Skin epidermis (tissue), 12 donors: Measurements from ENCODE around the gene HOXC12.
A peak's percentile ranks its signal among the peaks of the same experiment; 100 is the strongest.

ENCODE experiments used
- H3K27ac ChIP-seq, 21 experiments: fragments of 200-600 bp; sonication (generic) in 11 of 21; one replicate each; pipeline ENCODE4 v1.5.0; 2020; ENCODE audit warnings: mild to moderate bottlenecking in 3 of 21, inconsistent platforms in 2 of 21, moderate library complexity in 2 of 21
- H3K4me3 ChIP-seq, 7 experiments: fragments of 200-600 bp; sonication (generic) in 2 of 7; one replicate each; pipeline ENCODE4 v1.5.0; 2020; ENCODE audit warnings: inconsistent platforms in 2 of 7, mild to moderate bottlenecking in 2 of 7, moderate library complexity in 1 of 7

Gene HOXC12

GRCh38 chr12:53953831-53954693 lies 641 bp upstream of the HOXC12 start:
- Histone ChIP-seq H3K4me3 (no peak overlapping the region), H3K27ac (no peak overlapping the region)

DNA sequence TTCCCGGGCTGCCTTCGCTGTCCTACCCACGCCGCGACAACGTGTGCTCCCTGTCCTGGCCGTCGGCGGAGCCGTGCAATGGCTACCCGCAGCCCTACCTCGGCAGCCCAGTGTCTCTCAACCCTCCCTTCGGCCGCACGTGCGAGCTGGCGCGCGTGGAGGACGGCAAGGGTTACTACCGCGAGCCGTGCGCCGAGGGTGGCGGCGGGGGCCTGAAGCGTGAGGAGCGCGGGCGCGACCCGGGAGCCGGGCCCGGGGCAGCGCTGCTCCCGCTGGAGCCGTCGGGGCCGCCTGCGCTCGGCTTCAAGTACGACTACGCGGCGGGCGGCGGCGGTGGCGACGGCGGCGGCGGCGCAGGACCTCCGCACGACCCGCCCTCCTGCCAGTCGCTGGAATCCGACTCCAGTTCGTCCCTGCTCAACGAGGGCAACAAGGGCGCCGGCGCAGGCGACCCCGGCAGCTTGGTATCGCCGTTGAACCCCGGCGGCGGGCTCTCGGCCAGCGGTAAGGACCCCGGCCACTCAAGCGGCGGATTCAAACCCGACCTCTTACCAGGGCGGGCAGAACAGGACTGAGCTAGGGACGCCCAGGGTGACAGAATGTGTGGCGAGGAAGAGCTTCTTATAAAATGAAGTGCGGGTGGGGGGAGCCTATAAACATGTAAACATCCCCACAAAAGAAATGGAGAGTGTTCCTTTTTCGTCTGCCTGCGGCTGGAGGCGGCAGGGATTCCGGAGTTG lies 503 bp downstream of the HOXC12 start:
- Histone ChIP-seq H3K4me3 (peak overlapping the region in 3 of 7 experiments; percentile 2 to 19 (median 12)), H3K27ac (peak overlapping the region in 3 of 21 experiments; percentile 8 to 28 (median 11))

DNA sequence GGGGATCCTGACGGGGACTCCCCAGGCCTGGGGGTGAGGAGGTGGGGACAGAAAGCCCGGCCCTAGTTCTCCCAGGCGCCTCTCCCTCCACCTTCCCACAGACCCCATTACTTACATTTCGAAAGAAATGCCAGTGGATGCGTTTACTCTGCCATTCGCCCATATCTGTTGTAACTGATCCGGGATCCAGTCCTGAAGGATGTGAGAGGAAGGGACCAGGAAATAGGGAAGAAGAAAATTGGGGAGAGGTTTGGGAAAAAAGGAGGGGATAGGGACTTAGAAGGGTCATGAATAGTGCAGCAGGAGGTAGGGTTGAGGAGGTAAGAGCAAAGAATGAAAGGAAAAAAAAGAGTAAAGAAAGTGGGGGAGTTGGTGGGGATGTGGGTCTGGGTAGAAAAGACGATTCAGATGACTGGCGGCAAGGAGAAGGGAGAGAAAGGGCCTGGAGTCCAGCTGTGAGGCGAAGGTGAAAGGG lies 1.1 kb downstream of the HOXC12 start:
- peak overlapping the region in 1 of 21 experiments; percentile 8 for H3K27ac ChIP-seq
- peak overlapping the region in 1 of 7 experiments; percentile 2 for H3K4me3 ChIP-seq

- H3K27ac ChIP-seq = no peak overlapping the region
- H3K4me3 ChIP-seq = peak overlapping the region in 1 of 7 experiments; percentile 2
Observed at GRCh38 chr12:53956251-53956887, 1.7 kb downstream of the HOXC12 start.

- no peak overlapping the region for H3K4me3 ChIP-seq
- H3K27ac ChIP-seq = no peak overlapping the region
Observed at GRCh38 chr12:53956914-53957536, 2.3 kb downstream of the HOXC12 start.

DNA sequence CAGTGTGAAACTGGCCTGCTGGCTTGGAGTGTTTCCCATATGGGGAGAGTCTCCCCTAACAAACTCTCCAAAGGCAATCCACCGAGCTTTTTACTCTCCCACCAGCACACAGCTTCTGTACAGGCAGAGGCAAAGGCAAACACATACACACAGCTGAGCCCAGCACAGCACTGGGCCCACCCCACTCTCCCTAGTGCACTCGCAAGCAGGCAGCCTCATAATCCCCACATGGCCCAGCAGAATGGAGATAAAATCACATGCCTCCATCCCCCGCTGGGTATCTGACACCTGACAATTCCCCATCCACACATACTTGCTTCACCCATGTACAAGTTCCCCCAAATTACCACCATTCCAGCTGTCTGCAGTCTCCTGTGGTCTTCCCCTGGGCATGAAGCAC lies 3.4 kb downstream of the HOXC12 start:
- no peak overlapping the region for H3K27ac ChIP-seq
- no peak overlapping the region for H3K4me3 ChIP-seq

GRCh38 chr12:53959314-53959713 lies 4.6 kb downstream of the HOXC12 start:
- no peak overlapping the region for H3K4me3 ChIP-seq
- no peak overlapping the region for H3K27ac ChIP-seq

GRCh38 chr12:53960187-53961024 lies 5.7 kb downstream of the HOXC12 start:
- Histone ChIP-seq H3K27ac (no peak overlapping the region), H3K4me3 (no peak overlapping the region)

DNA sequence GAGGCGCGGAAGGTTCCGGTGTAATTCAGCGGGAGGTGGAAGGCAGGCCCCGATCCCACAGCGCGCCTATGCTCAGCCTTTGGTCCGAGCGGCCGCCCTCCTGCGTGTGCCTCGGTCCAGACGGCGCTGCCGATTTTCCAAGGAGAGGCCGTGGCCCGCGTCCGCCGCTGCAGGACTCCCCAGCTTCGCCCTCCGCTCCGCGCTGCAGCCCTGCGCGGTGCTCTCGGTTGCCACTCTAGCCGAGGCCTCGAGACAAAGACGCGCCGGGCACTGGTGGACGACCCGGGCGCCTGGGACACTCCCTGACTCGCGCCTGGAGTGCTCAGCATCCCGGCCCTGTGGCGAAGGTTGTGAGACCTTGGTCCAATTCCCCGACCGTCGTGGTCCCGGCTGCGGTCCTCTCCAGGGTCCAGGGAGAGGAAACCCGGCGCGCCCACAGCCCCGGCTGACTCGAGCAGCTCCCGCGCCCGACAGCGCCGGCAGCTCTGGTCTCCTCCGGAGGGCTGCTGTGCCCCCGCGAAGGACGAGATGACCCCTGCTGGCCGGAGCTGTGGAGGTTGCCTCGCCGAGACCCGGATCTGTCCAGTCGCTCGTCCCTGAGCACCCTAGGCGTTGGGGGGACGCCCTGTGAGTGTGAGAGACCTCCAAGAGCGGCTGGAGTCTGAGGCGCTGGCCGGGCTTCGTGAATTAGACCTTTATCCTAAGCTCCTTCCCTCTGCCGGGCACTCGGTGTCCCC lies 6.5 kb downstream of the HOXC12 start:
- H3K27ac ChIP-seq = no peak overlapping the region
- no peak overlapping the region for H3K4me3 ChIP-seq

GRCh38 chr12:53963005-53963404 lies 8.3 kb downstream of the HOXC12 start:
- no peak overlapping the region for H3K4me3 ChIP-seq
- H3K27ac ChIP-seq = no peak overlapping the region

DNA sequence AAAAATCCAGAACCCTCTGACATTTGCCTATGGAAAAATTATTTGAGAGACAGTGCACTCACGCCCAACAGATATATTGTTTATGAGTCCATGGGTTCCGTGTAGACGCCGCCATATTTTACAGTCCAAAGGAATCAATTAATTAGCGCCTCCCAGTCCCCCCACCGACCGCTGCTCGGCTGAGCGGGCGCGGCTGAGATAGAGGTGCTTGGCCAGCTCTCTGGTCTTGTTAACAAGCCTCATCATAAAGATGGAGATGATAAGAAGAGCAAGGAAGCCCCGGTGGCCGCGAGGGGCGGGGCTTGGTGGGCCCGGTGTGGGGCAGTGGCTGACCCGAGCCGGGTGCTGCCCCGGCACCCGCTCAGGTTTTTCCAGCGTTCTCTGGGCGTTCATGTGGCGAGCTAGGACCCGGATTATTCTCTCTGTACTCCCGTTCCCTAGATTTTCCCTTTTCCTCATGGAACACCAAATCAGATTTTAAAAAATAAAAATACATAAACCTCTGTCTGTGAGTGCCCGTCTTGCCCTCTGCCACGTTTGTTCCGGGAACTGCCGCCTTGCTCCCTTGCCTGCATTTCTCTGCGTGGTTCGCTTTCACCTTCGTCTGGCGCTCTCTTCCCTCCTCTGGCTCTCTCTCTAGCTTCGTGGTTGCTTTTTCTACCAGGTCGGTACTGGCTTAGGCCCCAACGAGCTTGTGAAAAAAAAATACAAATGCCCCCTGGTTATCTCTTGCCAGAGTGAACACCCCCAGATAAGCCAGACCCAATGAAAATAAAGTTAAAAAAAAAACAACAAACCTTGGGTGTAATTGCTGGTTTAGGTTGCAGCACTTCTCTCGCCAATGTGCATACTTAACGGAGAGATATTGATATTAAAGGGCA lies 9.0 kb downstream of the HOXC12 start:
- Histone ChIP-seq H3K4me3 (no peak overlapping the region), H3K27ac (no peak overlapping the region)

DNA sequence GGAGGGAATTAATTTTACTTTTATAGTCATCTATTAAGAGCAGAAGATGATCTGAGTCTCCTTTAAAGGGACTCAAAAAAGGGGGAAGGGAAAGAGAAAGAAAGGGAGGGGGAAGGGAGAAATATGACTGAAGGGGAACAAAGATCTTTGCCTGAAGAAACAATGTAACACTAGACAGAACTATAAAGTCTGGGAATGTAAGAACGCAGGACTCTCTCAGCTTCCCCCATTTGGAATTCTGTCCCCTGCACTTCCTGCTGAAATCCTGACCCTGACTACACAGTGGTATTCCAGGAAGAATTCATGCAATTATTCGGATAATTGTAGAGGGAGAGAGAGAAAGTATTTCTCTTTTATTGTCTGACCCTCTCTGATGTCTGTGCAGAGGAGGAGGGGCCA lies 9.6 kb downstream of the HOXC12 start:
- no peak overlapping the region for H3K27ac ChIP-seq
- no peak overlapping the region for H3K4me3 ChIP-seq

- H3K4me3 ChIP-seq = no peak overlapping the region
- H3K27ac ChIP-seq = peak overlapping the region in 2 of 21 experiments; percentile 0 to 13
Observed at GRCh38 chr12:53965281-53966084, 10.8 kb downstream of the HOXC12 start.

DNA sequence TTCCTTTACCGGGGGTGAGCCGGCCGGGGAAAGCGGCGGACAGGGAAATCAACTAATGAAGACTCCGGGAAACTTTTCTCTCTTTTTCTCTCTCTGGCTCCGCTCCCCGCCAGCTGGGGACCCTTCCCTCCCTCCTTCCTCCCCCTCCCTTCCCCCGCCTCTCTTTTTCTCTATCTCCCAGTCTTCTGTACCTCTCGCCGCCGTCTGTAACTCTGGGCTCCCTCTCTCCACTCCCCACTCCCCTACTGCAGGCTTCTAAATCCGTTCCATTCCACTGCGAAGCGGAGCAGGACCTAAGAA lies 11.3 kb downstream of the HOXC12 start:
- no peak overlapping the region for H3K4me3 ChIP-seq
- peak overlapping the region in 3 of 21 experiments; percentile 0 to 18 (median 2) for H3K27ac ChIP-seq

- no peak overlapping the region for H3K4me3 ChIP-seq
- peak overlapping the region in 4 of 21 experiments; percentile 0 to 18 (median 2) for H3K27ac ChIP-seq
Observed at GRCh38 chr12:53966385-53967133, 11.9 kb downstream of the HOXC12 start.

GRCh38 chr12:53967421-53967925 lies 12.8 kb downstream of the HOXC12 start:
- Histone ChIP-seq H3K27ac (peak overlapping the region in 1 of 21 experiments; percentile 62), H3K4me3 (no peak overlapping the region)
